Activated CD8-positive, alpha-beta T cell treated with anti-CD3 and anti-CD28 coated beads for 36 hours (primary cell): ENCODE results near the gene NTRK2. TPM values are rescaled to one million over a fixed set of nuclear protein-coding genes. Genes with fewer than 3 reads are reported as not detected.

Experiments
- ATAC-seq: fragments of 200-7000 bp; cut with Tn5 transposase; one replicate; pipeline ENCODE4 v1.10.0; 2021; ENCODE audit warnings: mild to moderate bottlenecking, moderate library complexity
- CTCF ChIA-PET: fragments of 350-600 bp; sonication (Branson Sonifier 250); formaldehyde crosslinking; loops from one replicate; lab custom pipeline; 2021; ENCODE audit warnings: antibody characterized with exemption; lab: Charles Lee
- POLR2A ChIA-PET: fragments of 350-600 bp; sonication (Branson Sonifier 250); formaldehyde crosslinking; loops from one replicate; lab custom pipeline; 2021; ENCODE audit warnings: antibody characterized with exemption; lab: Charles Lee
- DNase-seq: peaks from one replicate; pipeline ENCODE4 v3.0.0-alpha.2; 2020
- H3K27ac Mint-ChIP-seq: one replicate; pipeline ENCODE4 v1.8.0; 2021; ENCODE audit warnings: mild to moderate bottlenecking, mixed read lengths
- H3K27me3 Mint-ChIP-seq: one replicate; pipeline ENCODE4 v1.8.0; 2021; ENCODE audit warnings: mixed read lengths
- H3K36me3 Mint-ChIP-seq: one replicate; pipeline ENCODE4 v1.8.0; 2021; ENCODE audit warnings: low read depth, mixed read lengths
- H3K4me1 Mint-ChIP-seq: one replicate; pipeline ENCODE4 v1.8.0; 2021; ENCODE audit warnings: low read depth, mixed read lengths
- H3K4me3 Mint-ChIP-seq: one replicate; pipeline ENCODE4 v1.8.0; 2021; ENCODE audit warnings: mild to moderate bottlenecking, moderate library complexity, mixed read lengths
- H3K9me3 Mint-ChIP-seq: one replicate; pipeline ENCODE4 v1.8.0; 2021; ENCODE audit warnings: mixed read lengths
- CTCF ChIP-seq: fragments of 200-600 bp; IDR thresholded peaks from one replicate; pipeline ENCODE4 v1.8.0; 2022; ENCODE audit warnings: antibody characterized with exemption, mild to moderate bottlenecking
- intact Hi-C: fragments of 100-400 bp; cut with micrococcal nuclease; formaldehyde crosslinking; loops from one replicate; pipeline ENCODE4 v1.10.0; 2022
- total RNA-seq, 2 experiments: library from RNA; stranded (reverse); gene quantifications; one replicate each; pipeline ENCODE4 v1.2.3, GENCODE V29; 2021

Gene NTRK2
- total RNA-seq, 2 experiments from 2014 or later, result 0.07 to 0.09 TPM

GRCh38 chr9:84827216-84827765 is 157.8 kb downstream of the NTRK2 start:
- Mint-ChIP-seq H3K4me1 (no peaks in the 10 kb centered on the region), H3K9me3 (no peaks in the 10 kb centered on the region), H3K27ac (no peak overlapping the region), H3K36me3 (no peaks in the 10 kb centered on the region), H3K27me3 (no peaks in the 10 kb centered on the region), H3K4me3 (no peak overlapping the region)
- ChIA-PET CTCF (no interaction called here), POLR2A (no interaction called here)
- intact Hi-C loops, result no loop called here
- no peak for TF ChIP-seq CTCF
- ATAC-seq, result no peak
- no peak for DNase-seq

GRCh38 chr9:84828046-84828445 is 158.5 kb downstream of the NTRK2 start:
- POLR2A ChIA-PET, result no interaction called here
- no peak for TF ChIP-seq CTCF
- CTCF ChIA-PET, result no interaction called here

GRCh38 chr9:84829471-84829870 is 159.9 kb downstream of the NTRK2 start:
- DNase-seq (no peak), ATAC-seq (no peak)
- no peak overlapping the region for H3K27ac Mint-ChIP-seq
- no peak for TF ChIP-seq CTCF
- no peaks in the 10 kb centered on the region for H3K9me3 Mint-ChIP-seq
- H3K27me3 Mint-ChIP-seq, result no peaks in the 10 kb centered on the region
- no peaks in the 10 kb centered on the region for H3K4me1 Mint-ChIP-seq
- no peak overlapping the region for H3K4me3 Mint-ChIP-seq
- intact Hi-C loops, result no loop called here
- H3K36me3 Mint-ChIP-seq, result no peaks in the 10 kb centered on the region
- ChIA-PET POLR2A (no interaction called here), CTCF (interaction anchor here (1.1 kb wide), 1 partner anchor 36 kb away, joined by 3 read pairs; no protein-coding TSS in a partner anchor)

More at GRCh38 chr9:84828046-84828445, 158.5 kb downstream of the NTRK2 start:
- no peaks in the 10 kb centered on the region for H3K4me1 Mint-ChIP-seq
- H3K27ac Mint-ChIP-seq, result no peak overlapping the region
- no peaks in the 10 kb centered on the region for H3K36me3 Mint-ChIP-seq
- H3K27me3 Mint-ChIP-seq, result no peaks in the 10 kb centered on the region
- ATAC-seq (no peak), DNase-seq (no peak)
- no peaks in the 10 kb centered on the region for H3K9me3 Mint-ChIP-seq
- intact Hi-C loops, result no loop called here
- H3K4me3 Mint-ChIP-seq, result no peak overlapping the region

GRCh38 chr9:84829997-84830696 is 160.6 kb downstream of the NTRK2 start:
- no peaks in the 10 kb centered on the region for H3K9me3 Mint-ChIP-seq
- H3K36me3 Mint-ChIP-seq, result no peaks in the 10 kb centered on the region
- no peak for TF ChIP-seq CTCF
- no peaks in the 10 kb centered on the region for H3K4me1 Mint-ChIP-seq
- POLR2A ChIA-PET, result no interaction called here
- intact Hi-C loops, result no loop called here
- CTCF ChIA-PET, result no interaction called here
- DNase-seq (no peak), ATAC-seq (no peak)
- no peak overlapping the region for H3K4me3 Mint-ChIP-seq
- H3K27me3 Mint-ChIP-seq, result peaks cover 1% of the 10 kb centered on the region
- H3K27ac Mint-ChIP-seq, result no peak overlapping the region

- ChIA-PET POLR2A (no interaction called here), CTCF (no interaction called here)
- no peak for TF ChIP-seq CTCF
- ATAC-seq, result no peak
- H3K9me3 Mint-ChIP-seq, result no peaks in the 10 kb centered on the region
- H3K4me1 Mint-ChIP-seq, result no peaks in the 10 kb centered on the region
- no peak for DNase-seq
- H3K27ac Mint-ChIP-seq, result no peak overlapping the region
- intact Hi-C loops, result no loop called here
- peaks cover 4% of the 10 kb centered on the region for H3K27me3 Mint-ChIP-seq
- H3K36me3 Mint-ChIP-seq, result no peaks in the 10 kb centered on the region
- H3K4me3 Mint-ChIP-seq, result no peak overlapping the region
Observed at GRCh38 chr9:84831377-84831776, 161.8 kb downstream of the NTRK2 start.
